SHP77 treated with DMSO at 0.1 percent for 48 hours (cell line): ENCODE results near the gene GPR132.

ENCODE experiments used
- DNase-seq: peaks from one replicate; lab custom pipeline; 2025; lab: John Stamatoyannopoulos, UW

GPR132 gene

DNA sequence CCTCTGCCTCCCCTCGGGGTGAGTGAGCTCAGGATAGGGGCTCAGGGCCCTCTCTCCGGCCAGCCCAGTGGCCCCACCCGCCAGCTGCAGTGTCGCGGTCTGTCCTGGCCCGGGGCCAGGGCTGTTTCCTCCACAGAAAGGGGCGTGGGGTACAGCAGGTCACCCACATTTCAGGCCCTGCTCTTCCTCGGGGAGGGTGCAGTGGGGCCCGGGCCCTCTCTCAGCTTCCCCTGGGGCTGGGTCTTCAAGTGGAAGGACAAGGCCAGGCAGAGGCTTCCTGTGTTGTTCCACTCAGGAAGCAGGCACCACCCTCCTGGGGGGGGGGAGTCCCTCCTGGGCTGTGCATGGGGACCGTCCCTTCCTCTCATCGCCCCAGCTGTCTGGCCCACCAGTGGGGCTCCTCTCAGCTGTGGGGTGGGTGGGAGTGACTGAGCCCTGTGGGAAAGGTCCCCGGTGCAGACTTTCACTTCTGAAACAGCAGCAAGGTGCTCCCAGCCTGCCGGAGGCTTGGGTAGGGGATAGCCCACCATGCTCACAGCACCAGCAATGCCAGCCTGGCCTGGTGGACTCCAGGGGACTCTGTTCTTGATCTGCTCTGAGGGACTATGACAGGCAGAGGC, 3.7 kb downstream of the GPR132 start:
- no peak for DNase-seq

DNA sequence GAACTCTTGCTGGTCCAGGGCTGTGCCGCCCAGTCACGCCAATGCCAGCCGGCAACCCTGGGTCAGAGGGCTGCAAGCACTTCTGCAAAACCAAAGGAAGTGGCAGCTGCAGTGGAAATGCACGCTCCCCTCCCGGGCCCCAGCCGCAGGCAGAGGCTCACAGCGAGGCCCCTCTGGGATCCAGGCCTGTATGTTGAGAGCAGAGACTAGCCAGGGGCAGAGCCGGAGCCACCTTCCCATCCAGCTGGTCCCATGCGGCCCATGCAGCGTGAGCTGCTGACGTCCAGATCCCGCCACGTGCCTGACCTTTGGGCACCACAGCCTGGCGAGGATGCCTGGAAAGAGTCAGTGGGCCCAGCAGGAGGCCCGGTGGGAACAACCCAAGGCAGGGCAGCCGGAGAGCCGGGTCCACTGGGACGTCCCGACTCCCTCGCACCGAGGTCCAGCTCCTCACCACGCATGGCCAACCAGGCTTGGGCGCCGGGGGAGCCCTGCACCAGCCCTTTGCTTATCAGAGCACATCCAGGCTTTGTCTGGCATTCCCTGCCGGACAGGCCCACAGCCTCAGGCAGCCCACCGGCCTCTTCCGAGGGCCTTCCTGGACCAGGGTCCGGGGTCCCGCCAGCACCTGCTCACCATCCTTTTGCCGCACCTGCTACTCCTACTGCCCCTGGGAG, 4.3 kb downstream of the GPR132 start:
- no peak for DNase-seq

DNA sequence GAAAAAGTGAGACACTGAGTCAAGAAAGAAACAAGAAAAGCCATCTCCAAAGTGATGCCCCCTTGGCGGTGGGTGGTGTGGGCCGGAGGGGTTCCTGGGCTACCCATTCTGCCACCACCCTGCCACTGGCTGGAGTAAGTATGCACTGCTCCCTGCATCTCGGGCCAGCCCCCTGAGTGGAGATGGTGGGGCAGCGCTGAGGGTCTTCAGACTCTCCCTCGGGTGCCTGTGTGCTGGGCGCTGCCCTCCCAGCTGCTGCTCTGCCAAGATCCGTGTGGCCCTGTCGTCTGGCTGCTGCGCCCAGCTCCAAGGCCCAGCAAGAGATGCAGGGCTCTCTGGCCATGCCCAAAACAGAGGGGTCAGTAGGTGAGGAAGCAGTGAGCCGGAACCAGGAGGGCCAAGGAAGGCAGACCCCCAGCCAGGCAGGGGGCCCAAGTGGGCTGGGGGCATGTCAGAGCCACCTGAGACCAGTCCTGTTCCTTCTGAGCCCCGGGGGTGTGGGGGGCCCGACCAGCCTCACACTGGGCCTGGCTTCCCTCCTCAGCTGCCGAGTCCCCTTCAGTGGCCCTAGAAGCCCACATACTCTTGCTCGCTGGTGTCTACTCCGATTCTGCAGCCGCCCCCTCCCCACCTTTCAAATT, 5.2 kb downstream of the GPR132 start:
- DNase-seq = no peak

DNA sequence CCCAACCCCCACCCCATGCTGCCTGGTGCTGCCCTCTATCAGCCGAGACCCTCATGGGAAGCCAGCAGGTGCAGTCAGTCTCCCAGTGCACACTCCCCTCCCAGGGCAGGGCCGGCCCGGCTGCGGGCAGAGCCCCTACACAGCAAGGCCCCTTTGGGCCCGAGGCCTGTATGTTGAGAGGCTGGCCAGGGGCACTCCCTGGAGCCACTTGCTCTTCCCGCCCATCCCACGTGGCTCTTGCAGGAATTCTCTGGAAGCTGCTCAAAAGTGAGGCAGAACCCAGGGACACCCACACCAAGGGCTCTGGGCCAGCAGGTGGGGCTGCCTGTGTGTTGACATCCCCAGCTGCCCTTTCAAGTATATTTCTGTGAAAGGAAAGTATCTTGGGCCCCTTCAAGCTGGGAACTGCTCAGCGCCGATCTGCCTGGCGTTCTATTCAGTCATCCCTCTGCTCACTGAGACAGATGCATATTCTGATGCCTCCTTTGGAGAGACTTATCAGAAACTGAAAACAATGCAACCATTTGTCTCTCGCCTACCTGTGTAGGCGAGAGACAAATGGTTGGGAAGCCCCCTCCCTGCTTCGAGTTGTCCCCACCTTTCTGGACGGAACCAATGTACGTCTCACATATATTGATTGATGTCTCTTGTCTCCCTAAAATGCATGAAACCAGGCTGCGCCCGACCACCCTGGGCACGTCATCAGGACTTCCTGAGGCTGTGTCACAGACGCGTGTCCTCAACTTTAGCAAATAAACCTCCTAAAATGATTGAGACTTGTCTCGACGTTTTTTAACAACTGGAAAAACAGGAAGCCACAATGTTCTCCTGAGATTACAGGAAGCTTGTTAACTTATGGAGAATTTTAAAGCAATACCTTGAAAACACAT, 6.0 kb downstream of the GPR132 start:
- DNase-seq = no peak

DNA sequence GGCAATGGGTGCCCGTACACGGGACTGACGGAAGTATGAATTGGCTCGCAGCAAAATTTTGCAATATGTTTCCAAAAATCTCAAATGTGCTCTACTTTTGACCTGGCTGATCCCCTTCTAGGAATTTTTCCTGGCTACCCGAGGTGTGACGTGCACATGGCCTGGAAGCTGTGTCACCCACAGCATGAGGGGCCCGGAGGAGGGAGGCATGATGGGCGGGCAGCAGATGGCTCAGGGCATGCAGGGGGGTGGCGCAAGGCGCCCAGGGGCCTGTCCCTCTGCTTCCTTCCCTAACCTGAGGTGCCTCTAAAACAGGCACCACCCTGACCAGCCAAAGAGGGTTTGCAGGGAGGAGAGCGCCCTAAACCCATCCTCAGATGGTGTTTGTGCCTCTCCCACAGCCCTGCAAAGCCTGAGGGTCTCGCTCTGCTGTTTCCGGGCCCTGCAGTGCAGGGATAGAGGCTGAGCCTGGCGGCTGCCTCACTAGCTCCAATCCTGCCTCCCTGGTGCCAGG, 6.7 kb downstream of the GPR132 start:
- no peak for DNase-seq

DNA sequence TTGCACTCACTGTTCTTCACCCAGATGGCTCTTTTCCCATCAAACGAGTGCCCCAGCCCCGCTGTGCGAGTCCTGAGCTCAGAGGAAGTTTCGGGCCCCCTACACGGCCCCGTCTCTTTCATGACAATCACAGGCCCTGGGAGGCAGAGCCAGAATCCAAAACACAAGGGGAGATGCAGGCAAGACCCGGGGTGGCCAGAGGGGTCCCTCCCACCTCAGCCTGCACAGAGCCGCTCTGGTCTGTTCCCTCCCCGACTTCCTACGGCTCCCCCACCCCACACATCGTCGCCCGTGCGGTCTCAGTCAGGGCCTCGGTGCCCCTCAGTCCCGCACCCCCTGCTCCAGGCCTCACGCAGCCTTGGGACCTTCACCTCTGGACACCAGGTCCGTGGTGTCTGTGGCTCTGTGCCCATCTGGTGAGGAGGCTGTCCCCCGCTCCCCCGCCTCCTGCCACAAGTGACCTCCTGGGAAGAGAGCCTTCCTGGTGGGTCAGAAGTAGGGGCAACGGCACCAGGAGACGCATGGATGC, 8.9 kb downstream of the GPR132 start:
- DNase-seq = no peak

- DNase-seq = no peak
Measured at GRCh38 chr14:105055736-105056302, 9.4 kb downstream of the GPR132 start.

- DNase-seq = no peak
Measured at GRCh38 chr14:105055334-105055733, 9.9 kb downstream of the GPR132 start.

GRCh38 chr14:105053996-105054395, 11.2 kb downstream of the GPR132 start:
- DNase-seq = no peak

GRCh38 chr14:105053421-105053820, 11.8 kb downstream of the GPR132 start:
- DNase-seq = no peak

GRCh38 chr14:105052110-105052458, 13.1 kb downstream of the GPR132 start:
- no peak for DNase-seq

GRCh38 chr14:105051182-105052109, 13.8 kb downstream of the GPR132 start:
- DNase-seq = no peak

DNA sequence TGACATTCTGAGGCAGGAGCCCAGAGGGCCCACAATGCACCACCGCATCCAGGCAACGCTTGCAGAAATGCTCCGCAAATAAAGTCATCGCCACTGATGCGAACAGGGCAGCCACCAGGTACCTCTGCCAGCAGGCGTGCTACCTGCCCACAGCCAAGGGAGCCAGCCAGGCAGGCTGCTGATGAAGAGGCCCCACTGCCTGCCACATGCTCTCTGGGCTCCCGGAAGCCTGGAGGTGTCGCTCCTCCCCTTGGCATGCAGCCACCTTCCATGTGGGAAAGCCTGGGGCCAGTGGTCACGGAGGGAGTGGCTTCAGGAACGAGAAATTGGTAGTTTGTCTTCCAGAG, 14.7 kb downstream of the GPR132 start:
- no peak for DNase-seq

DNA sequence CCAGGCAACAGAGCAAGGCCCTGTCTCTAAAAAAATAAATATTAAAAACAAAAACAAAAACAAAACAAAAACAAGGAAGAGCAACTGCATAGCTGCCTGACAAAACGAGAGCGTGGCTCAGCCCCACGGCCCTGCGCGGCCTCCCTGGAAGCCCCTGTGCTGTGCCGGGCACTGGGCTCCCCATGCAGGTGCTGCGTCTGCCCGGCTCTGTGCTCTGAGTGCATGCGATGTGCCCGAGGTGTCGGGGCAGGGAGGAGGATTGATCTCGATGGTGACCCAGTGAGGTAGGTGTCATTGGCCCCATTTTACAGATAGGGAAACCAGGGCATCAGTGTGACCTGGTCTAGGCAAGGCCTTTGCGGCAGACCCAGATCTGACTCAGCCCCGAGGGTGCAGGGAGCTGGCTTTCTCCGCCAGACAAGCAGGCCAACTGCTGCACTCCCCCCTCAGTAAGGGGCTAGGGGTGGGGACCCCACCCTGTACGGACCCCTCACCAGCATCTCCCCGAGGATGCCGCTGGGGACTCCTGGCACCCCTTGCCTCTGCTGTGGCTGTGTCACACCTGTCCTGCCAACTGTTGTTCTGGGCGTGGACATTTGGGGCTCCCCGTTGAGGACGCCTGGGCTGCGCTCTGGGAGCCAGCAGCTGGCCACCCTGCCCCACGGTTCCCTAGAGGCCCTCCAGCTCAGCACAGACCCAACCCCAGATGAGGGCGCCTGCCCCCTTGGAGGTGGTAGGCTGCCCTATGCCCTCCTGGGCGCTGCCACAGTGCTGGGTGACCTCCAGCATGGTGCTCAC, 15.3 kb downstream of the GPR132 start:
- DNase-seq = no peak

DNA sequence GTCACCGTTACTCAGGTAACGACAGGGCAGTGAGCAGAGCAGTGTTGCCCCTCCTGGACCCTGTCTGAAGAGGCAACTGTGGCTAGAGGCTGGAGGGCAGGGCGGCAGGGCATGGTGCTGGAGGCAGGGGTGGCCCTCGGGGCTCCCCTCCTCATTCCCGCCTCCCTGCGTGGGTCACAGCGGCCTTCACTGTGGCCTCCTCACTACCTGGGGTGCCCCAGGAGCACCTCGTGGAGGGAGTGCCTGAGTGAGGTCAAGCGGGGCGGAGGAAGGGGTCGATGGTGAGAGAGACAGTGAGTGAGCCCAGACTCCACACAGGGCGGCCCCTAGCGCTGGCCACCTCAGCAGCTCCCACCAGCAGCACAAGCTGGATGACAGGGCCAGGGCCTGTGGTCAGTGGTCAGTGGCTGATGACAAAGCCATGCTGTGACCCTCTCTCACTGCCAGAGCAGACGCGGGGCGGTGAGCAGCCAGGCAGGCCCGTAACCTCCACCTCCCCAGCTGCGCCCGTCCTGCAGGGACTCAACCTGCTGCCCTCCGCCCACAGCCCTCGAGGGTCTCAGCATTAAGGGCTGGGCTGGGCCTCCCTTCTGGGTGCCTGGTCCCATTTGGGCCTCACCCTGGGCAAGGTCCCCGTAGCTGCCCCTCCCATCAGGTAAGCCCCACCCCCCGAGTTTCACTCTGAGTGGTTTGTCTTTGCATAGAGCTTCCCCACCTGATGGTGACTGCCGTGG, 17.8 kb downstream of the GPR132 start:
- DNase-seq = no peak

GRCh38 chr14:105046891-105047282, 18.3 kb downstream of the GPR132 start:
- DNase-seq = no peak

DNA sequence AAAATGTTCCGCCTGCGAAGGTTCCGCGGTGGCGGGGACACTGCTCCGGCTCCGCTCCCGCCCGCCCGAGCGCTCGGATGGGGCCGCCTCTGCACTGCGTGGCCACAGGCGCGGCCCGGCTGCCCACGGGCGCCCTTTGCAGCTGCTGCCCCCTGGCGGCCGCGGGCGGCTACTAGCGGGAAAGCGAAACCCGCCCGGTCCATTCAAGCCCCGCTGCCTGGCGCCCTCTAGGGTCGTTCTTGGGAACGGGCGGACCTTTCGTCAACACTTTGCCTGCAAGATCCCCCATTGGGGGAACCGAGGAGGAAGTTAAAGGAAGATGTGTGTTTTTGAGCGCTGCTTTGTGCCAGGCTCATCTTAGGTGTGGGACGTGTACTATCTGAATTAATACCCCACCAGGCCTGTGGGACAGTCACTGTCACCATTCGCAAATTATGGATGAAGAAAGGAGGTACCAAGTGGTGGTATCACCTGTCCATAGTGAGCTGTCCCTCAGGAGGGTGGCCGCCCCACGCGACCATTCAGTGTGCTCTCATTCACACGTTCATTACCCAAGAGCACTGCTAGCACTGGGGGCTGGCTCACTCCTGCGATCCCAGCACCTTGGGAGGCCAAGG, 19.4 kb downstream of the GPR132 start:
- peak; percentile 55 for DNase-seq

- no peak for DNase-seq
Measured at GRCh38 chr14:105043641-105044040, 21.6 kb downstream of the GPR132 start.

GRCh38 chr14:105042813-105043212, 22.4 kb downstream of the GPR132 start:
- DNase-seq = no peak
